Stomach (tissue), 9 donors: ENCODE data around the gene CYP2R1. TPM values are rescaled to one million over a fixed set of nuclear protein-coding genes. Genes with fewer than 3 reads are reported as not detected.
"Not testable (repeated sequence)": the region's sequence is repeated elsewhere in the genome, so short reads cannot be mapped to it uniquely, and the experiment has no call there.

Experiments used
- DNase-seq, 2 donors: peaks; one replicate each; pipeline versions ENCODE4 v3.0.0 to v3.0.0-alpha.2; 2013 to 2019
- H3K27ac ChIP-seq, 5 donors: fragments of 200-600 bp in 4 of 5; sonication (generic) in 4 of 5; one replicate each; pipeline ENCODE4 v1.5.1; 2013 to 2019; ENCODE audit warnings: mild to moderate bottlenecking in 1 of 5, moderate library complexity in 1 of 5
- H3K27me3 ChIP-seq, 3 donors: fragments of 200-600 bp; sonication (generic); one replicate each; pipeline ENCODE4 v1.5.1; 2017 to 2019; ENCODE audit warnings: mixed run types in 1 of 3
- H3K36me3 ChIP-seq, 4 donors: fragments of 200-600 bp; sonication (generic); 1 replicate in 3 of 4; 2 replicates in 1 of 4; pipeline ENCODE4 v1.5.1; 2016 to 2019
- H3K4me1 ChIP-seq, 4 donors: fragments of 200-600 bp; sonication (generic); one replicate each; pipeline ENCODE4 v1.5.1; 2016 to 2019
- H3K4me3 ChIP-seq, 4 donors: fragments of 200-600 bp; sonication (generic) in 3 of 4; one replicate each; pipeline ENCODE4 v1.5.1; 2016 to 2019; ENCODE audit warnings: mild to moderate bottlenecking in 1 of 4
- H3K9me3 ChIP-seq, 4 donors: fragments of 200-600 bp; sonication (generic); one replicate each; pipeline ENCODE4 v1.5.1; 2016 to 2019
- CTCF ChIP-seq, 7 experiments: fragments of 450-650 bp in 4 of 7; fragments of 200-600 bp in 3 of 7; sonication (generic) in 3 of 7; IDR thresholded peaks; one replicate each; pipeline ENCODE4 v1.5.1; 2016 to 2019; ENCODE audit warnings: antibody characterized with exemption in 7 of 7, control low read depth in 2 of 7, mild to moderate bottlenecking in 1 of 7
- EP300 ChIP-seq: sonication (generic); formaldehyde crosslinking; IDR thresholded peaks from one replicate; pipeline ENCODE4 v1.6.1; 2017; ENCODE audit warnings: antibody characterized with exemption
- POLR2A ChIP-seq, 4 donors: fragments of 450-650 bp; IDR thresholded peaks; one replicate each; pipeline ENCODE4 v1.6.1; 2016; ENCODE audit warnings: antibody characterized with exemption in 4 of 4, control low read depth in 2 of 4, mild to moderate bottlenecking in 1 of 4, moderate library complexity in 1 of 4
- POLR2AphosphoS5 ChIP-seq, 3 donors: sonication (generic); formaldehyde crosslinking; IDR thresholded peaks; one replicate each; pipeline ENCODE4 v1.6.1; 2016; ENCODE audit warnings: antibody characterized with exemption in 3 of 3
- WGBS, 5 donors: extraction: QIAGEN DNeasy Blood & Tissue Kit in 3 of 5; methylation state at CpG; one replicate each; pipeline versions ENCODE4 v1.1.5 to v1.1.7; 2013 to 2018; 5-methylcytosine and 5-hydroxymethylcytosine counted together
- intact Hi-C: fragments of 100-400 bp; cut with DNase I; formaldehyde crosslinking; loops from one replicate; pipeline ENCODE4 v1.15.1; 2023; ENCODE audit warnings: low total_unique reads
- polyA plus RNA-seq, 3 donors: library from polyadenylated mRNA; stranded (reverse); fragments of 200-250 nt; gene quantifications; one replicate each; pipeline ENCODE4 v1.2.3, GENCODE V29; 2013
- total RNA-seq, 5 donors: library from RNA; depleted of rRNA; stranded (reverse); fragments of >200 nt; gene quantifications; one replicate each; pipeline versions ENCODE4 v1.1.0 to v1.2.3, GENCODE V29; 2014 to 2016
- donor health status: healthy with polysubstance abuse.
- donor health status: Bipolar disorder and iron deficiency.
- donor health status: healthy.

Gene CYP2R1
- total and polyA plus RNA-seq, 8 donors: 23.2 to 129 (median 35.7) TPM

DNA sequence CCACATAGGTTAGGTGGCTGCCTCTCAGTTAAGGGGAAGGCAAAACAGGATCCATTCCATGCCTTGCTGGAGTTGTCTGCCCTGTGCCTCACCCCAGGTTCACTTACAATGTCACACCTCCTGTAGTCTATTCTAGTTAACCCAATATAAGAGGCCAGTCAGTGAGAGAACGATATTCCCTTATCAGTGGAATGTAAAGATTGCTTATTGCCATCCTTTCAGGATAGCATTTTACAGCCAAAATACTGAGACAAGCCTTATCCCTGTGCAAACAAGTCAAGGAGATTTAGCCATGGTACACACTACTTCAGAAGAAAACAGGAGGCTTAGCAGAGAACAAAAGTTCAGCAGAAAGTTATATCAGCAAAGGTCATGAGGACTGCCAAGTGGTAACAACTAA, 5.5 kb downstream of the CYP2R1 start:
- intact Hi-C loops: no loop called here
- peak in 1 of 2 donors; percentile 13 for DNase-seq
- 32 to 52% (median 34%) methylated on average over 1 of the region's 1 CpG for WGBS, 5 donors
- TF ChIP-seq POLR2AphosphoS5 (IDR thresholded peaks at IDR 0.05) (peak in 2 of 3 donors; percentile 60 to 63), CTCF (IDR thresholded peaks at IDR 0.05) (no peak)
- peaks cover 19 to 59% (median 36%) of the 10 kb centered on the region in 4 donors for H3K4me1 ChIP-seq
- no peaks in the 10 kb centered on the region for H3K9me3 ChIP-seq
- peaks cover 0 to 6% (median 1%) of the 10 kb centered on the region in 4 donors for H3K36me3 ChIP-seq
- H3K4me3 ChIP-seq: no peak overlapping the region
- no peaks in the 10 kb centered on the region for H3K27me3 ChIP-seq
- H3K27ac ChIP-seq: peak overlapping the region in 3 of 5 donors; percentile 20 to 65 (median 25)

DNA sequence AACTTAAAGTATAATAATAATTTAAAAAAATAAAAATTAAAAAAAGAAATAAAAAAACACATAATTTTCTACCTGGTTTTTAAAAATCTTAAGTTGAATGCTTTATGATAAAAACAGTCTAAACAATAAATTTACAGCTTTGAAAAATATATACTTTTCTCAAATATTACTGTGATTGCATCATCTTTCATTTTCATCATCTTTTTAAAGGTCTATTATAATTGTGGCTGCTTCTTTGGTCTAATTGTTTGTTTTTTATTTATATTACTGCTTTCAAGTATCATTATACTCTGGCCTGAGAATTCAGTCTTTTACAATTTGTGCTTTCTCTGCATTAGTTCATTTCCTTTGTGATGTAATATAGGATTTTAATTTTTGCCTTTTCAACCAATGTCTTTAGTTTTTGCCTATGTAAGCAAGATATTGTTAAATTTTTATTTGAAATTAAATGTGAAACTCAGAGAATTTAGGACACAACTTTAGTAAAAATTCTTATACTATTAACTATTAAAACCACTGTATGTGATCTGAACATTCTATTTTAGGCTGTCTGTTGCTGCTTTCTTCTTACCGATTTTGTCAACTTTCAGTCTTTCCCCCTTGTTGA, 7.3 kb downstream of the CYP2R1 start:
- DNase-seq: no peak
- H3K4me1 ChIP-seq: peaks cover 10 to 48% (median 23%) of the 10 kb centered on the region in 4 donors
- intact Hi-C loops: no loop called here
- peaks cover 0 to 14% (median 9%) of the 10 kb centered on the region in 4 donors for H3K36me3 ChIP-seq
- H3K9me3 ChIP-seq: no peaks in the 10 kb centered on the region
- no peak overlapping the region for H3K27ac ChIP-seq
- 83 to 93% (median 85%) methylated on average over 1 of the region's 1 CpG for WGBS, 5 donors
- H3K27me3 ChIP-seq: no peaks in the 10 kb centered on the region
- no peak for TF ChIP-seq CTCF (IDR thresholded peaks at IDR 0.05)
- TF ChIP-seq POLR2A (IDR thresholded peaks at IDR 0.05): no peak
- no peak for TF ChIP-seq EP300
- TF ChIP-seq POLR2AphosphoS5 (IDR thresholded peaks at IDR 0.05): no peak
- H3K4me3 ChIP-seq: no peak overlapping the region

GRCh38 chr11:14883683-14884082, 8.3 kb downstream of the CYP2R1 start:
- H3K27ac ChIP-seq, intact Hi-C loops, H3K27me3 ChIP-seq, DNase-seq, H3K9me3 ChIP-seq, H3K4me3 ChIP-seq: not testable (repeated sequence)
- Histone ChIP-seq H3K4me1 (peaks cover 6 to 38% (median 17%) of the 10 kb centered on the region in 4 donors), H3K36me3 (peaks cover 0 to 22% (median 16%) of the 10 kb centered on the region in 4 donors)
- WGBS, 5 donors: 100% methylated on average over 1 of the region's 1 CpG; no CpG with 5 or more reads in 2 of the 5 donors

DNA sequence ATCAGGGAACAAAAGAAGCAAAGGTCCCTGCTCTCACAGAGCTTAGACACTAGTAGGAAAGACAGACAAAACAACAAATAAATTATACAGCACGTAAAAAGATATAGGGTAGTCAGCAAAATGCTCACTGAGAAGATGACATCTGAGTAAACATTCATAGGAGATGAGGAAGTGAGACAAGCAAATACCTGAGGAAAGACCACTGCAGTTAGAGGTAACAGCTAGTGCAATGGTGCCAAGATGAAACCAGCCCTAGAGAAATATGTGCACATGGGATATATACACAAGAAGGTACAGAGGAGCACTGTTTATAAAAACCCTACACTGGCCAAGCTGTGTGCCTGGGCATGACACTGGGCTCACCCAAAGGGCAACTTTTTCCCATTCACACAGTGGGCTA, 9.8 kb downstream of the CYP2R1 start:
- TF ChIP-seq POLR2AphosphoS5 (IDR thresholded peaks at IDR 0.05) (no peak), CTCF (IDR thresholded peaks at IDR 0.05) (no peak), EP300 (no peak), POLR2A (IDR thresholded peaks at IDR 0.05) (no peak)
- intact Hi-C loops: no loop called here
- DNase-seq: no peak
- Histone ChIP-seq H3K9me3 (no peaks in the 10 kb centered on the region), H3K4me3 (no peak overlapping the region), H3K36me3 (peaks cover 0 to 37% (median 31%) of the 10 kb centered on the region in 4 donors), H3K27me3 (no peaks in the 10 kb centered on the region), H3K4me1 (peaks cover 6 to 26% (median 14%) of the 10 kb centered on the region in 4 donors), H3K27ac (no peak overlapping the region)
- 93 to 100% (median 97%) methylated on average over 1 of the region's 1 CpG for WGBS, 5 donors

DNA sequence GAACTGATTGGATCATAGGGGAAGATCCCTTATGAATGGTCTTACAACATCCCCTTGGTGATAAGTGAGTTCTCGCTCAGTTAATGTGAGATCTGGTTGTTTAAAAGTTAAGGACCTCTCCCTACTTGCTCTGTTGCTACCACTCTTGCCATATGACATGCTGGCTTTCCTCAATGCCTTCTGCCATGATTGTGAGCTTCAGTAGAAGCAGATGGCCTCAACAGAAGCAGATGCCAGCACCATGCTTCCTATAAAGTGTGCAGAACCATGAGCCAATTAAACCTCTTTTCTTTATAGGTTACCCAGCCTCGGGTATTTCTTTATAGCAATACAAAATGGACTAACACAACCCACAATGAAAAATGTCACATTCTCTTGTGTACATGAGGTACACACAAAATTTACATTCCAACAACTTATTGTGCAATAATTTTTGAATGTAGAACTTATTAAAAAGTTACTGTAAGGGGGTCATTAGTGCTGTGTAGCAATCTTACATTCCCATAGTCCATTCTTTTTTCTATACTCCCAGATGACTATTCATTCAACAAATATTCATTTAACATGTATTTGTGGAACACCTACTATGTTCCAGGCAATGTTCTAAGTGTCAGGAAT, 10.3 kb downstream of the CYP2R1 start:
- H3K27me3 ChIP-seq: no peaks in the 10 kb centered on the region
- no peak overlapping the region for H3K27ac ChIP-seq
- no peak for DNase-seq
- H3K36me3 ChIP-seq: peaks cover 0 to 41% (median 36%) of the 10 kb centered on the region in 4 donors
- WGBS, 5 donors: 91 to 100% (median 94%) methylated on average over 2 of the region's 2 CpGs
- H3K4me1 ChIP-seq: peaks cover 6 to 21% (median 10%) of the 10 kb centered on the region in 4 donors
- H3K4me3 ChIP-seq: no peak overlapping the region
- TF ChIP-seq POLR2AphosphoS5 (IDR thresholded peaks at IDR 0.05): no peak
- no peak for TF ChIP-seq EP300
- TF ChIP-seq POLR2A (IDR thresholded peaks at IDR 0.05): no peak
- TF ChIP-seq CTCF (IDR thresholded peaks at IDR 0.05): no peak
- intact Hi-C loops: no loop called here
- H3K9me3 ChIP-seq: no peaks in the 10 kb centered on the region
